C4-2B (cell line): ENCODE results near the gene SPRN.

Experiments used
- H3K27ac ChIP-seq: fragments of 450-650 bp; 2 replicates; pipeline ENCODE4 v1.5.1; 2017
- CTCF ChIP-seq: fragments of 450-650 bp; conservative IDR thresholded peaks from 2 replicates; pipeline ENCODE4 v1.5.1; 2017; ENCODE audit warnings: mild to moderate bottlenecking
- ZFX ChIP-seq: fragments of 450-650 bp; IDR thresholded peaks from 2 replicates; pipeline ENCODE4 v1.6.1; 2017

SPRN gene

GRCh38 chr10:133412381-133412711, 12.1 kb downstream of the SPRN start:
- H3K27ac ChIP-seq = no peak overlapping the region
- TF ChIP-seq CTCF (no peak), ZFX (no peak)

- H3K27ac ChIP-seq = no peak overlapping the region
- no peak for TF ChIP-seq ZFX
Measured at GRCh38 chr10:133411523-133412380, 12.7 kb downstream of the SPRN start.

- TF ChIP-seq CTCF (no peak), ZFX (no peak)
Measured at GRCh38 chr10:133405844-133406527, 18.4 kb downstream of the SPRN start.

GRCh38 chr10:133405272-133405671, 19.2 kb downstream of the SPRN start:
- TF ChIP-seq ZFX (no peak), CTCF (no peak)
- no peak overlapping the region for H3K27ac ChIP-seq

More at GRCh38 chr10:133405844-133406527, 18.4 kb downstream of the SPRN start:
- H3K27ac ChIP-seq = no peak overlapping the region

- TF ChIP-seq CTCF = no peak
- no peak for TF ChIP-seq ZFX
- no peak overlapping the region for H3K27ac ChIP-seq
Measured at GRCh38 chr10:133403784-133404183, 20.6 kb downstream of the SPRN start.

- no peak overlapping the region for H3K27ac ChIP-seq
- TF ChIP-seq CTCF = no peak
- no peak for TF ChIP-seq ZFX
Measured at GRCh38 chr10:133403359-133403758, 21.1 kb downstream of the SPRN start.

GRCh38 chr10:133401981-133402725, 22.3 kb downstream of the SPRN start:
- no peak for TF ChIP-seq ZFX
- no peak for TF ChIP-seq CTCF
- H3K27ac ChIP-seq = no peak overlapping the region
